HG03460 (cell line): ENCODE data around the gene OGA.
"Not testable (repeated sequence)": the region's sequence is repeated elsewhere in the genome, so short reads cannot be mapped to it uniquely, and the experiment has no call there.

ENCODE experiments used
- ATAC-seq: cut with Tn5 transposase; IDR thresholded peaks from one replicate; pipeline ENCODE4 v1.9.1; 2021; ENCODE audit not compliant: unreplicated experiment

The OGA gene

DNA sequence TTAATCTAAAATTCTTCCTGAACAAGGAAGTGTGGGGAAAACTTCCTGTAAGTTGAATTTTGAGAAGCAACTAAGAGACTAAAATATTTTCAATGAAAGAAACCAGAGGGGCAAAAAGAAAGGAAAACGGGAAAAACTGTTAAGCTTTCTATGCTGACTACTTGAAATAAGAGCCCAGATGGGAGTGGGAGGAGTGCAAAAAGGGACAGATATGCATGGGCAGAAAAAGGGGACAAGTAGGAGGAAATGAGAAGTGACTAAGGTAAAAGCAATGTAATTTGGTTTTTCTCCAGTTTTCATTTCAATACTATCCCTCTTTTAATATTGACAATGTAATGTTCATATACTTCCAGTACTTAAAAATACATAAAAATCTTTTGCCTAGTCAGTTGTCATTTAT is 11.1 kb downstream of the OGA start:
- ATAC-seq: no peak

DNA sequence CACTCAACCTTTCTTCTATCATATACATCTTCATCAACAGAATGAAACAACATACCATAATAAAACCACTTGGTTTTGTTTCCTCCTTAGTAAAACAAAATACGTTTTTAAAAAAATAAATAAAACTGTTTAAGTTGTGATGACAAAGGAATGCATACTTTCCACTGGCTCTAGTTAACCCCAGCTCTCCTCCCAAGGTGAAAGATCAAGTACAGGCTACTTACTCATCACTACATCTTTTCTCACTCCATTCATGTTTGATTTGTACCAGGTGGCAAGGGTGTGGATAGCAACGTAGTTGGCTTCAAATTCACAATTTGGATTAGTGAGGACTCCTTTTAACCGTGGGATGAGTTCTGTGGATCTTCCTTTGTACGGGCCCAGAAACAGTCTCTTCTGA is 14.7 kb downstream of the OGA start:
- ATAC-seq: no peak

DNA sequence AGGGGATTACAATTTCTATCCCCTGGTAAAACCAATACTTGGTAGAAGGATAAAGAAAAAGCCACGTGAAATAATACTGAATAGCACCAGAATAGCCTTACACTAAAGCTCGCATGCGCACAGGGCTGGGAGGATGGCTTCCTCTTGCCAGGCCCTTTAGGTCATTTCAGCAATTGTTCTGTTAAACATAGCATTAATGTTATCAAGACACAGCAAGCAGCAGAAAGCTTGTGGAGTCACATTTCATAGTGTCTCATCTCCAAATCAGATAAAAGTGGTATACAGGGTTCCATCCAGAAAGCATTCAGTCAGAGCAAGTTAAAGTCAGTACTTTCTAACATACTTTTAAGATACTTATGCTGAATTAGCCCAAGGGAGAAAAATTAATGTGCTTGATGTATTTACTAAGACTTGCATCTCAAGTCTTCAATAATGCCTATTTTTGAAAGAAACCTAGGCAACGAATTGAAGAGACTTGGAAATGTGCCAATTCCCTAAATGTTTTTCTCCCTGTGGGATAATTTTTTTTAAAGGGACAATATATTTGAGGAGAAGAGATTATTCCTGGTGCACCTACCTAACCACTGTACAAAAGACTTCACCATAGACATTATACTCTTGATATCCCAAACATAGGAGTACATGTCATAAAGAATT is 20.7 kb downstream of the OGA start:
- no peak for ATAC-seq

GRCh38 chr10:101793526-101793925 is 24.7 kb downstream of the OGA start:
- ATAC-seq: no peak

DNA sequence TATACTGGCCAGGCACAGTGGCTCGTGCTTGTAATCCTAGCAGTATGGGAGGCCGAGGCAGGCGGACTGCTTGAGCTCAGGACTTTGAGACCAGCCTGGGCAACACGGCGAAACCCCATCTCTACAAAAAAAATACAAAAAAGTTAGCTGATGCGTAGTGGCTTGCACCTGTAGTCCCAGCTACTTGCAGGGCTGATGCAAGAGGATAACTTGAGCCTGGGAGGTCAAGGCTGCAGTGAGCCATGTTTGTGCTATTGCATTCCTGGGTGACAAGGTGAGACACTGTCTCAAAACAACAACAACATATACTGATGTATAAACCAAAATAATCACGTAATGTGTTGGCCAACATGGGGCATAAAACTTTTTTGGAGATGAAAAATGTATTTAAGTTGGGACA is 28.6 kb downstream of the OGA start:
- no peak for ATAC-seq

DNA sequence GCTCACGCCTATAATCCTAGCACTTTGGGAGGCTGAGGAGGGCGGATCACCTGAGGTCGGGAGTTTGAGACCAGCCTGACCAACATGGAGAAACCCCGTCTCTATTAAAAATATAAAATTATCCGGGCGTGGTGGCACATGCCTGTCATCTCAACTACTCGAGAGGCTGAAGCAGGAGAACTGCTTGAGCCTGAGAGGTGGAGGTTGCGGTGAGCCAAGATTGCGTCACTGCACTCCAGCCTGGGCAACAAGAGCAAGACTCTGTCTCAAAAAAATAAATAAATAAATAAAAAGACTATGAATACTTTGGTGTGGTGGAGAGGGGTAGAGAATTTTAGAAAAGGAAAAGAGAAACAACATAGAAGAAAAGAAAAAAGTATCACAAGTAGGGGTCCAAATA is 29.0 kb downstream of the OGA start:
- ATAC-seq: not testable (repeated sequence)

- ATAC-seq: no peak
These were observed 32.4 kb downstream of the OGA start for GRCh38 chr10:101785801-101786200.

DNA sequence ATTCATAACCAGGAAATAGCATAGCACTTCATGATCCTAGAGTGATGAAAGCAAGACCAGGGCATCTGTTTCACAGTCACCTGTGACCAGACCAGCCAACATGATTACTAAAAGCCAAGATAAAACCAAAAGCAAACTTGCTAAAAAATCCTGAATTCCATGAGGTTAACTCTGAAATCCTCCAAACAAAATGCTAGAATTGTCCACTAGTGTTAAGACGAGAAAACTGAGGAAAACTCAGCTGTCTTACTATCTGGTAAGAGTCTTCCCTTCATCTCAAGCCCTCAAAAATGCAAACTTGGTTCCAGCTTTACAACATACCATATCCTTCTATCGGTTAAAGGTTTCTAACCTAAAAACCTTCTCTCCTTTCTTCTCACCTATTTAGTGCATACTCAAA is 33.7 kb downstream of the OGA start:
- no peak for ATAC-seq

- ATAC-seq: no peak
These were observed 34.5 kb downstream of the OGA start for GRCh38 chr10:101783736-101784118.

- ATAC-seq: peak; percentile 73
These were observed 35.2 kb downstream of the OGA start, which contains the start of gene NPM3 for GRCh38 chr10:101782811-101783735. NPM3 (minus strand) TSS chr10:101783446; CDS start chr10:101783390, 56 bp downstream.

DNA sequence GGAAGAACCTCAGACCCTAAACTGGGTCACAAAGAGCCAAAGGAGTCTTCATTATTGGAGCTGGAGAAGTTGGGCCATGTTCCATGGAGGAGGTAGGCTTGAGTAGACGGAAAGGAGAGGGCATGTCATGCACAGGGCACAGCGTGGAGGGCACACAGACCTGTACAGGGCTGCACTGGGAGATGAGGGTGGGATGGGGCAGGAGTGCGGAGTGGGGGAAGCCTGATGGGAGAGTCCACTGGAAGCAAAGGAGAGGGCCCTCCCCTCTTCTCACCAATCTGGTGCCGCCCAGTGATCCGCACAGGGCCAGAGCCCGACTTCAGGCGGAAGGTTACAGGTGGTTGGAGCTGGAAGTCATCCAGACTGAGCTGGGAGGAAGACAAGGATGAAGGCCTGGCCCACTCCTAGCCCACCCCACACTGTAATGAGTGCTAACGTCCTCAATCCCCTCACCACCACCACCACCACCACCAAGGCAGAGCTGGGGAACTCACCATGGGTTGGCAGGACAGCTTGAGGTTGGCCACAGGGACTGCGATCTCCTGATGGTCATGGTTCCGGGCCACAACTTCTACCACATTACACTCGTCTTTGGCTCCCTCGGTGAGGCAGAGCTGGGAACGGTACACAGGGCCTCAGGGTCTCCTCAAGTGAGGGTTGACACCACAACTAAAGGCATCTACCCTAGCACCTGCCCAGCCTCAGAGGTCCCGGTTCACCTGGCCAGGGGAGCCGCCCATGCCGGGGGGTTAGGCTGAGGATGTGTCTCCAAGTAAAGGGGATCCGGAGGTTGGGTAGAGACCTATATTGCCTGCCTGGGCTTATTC is 36.0 kb downstream of the OGA start:
- ATAC-seq: no peak

DNA sequence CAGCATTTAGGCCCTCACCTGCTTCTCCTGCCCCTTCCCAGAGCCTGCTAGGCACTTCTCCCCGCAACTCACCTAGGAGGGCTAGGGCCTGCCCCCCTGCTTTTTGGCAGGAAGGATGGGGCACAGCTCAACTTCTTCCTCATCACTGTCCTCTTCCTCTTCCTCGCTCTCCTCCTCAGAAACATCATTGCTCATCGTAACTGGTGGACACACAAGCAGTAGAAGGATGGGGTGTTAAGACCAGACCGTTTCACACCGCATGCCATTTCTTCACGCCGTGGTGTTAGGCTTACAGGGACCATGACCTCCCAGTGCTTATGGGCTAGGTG is 36.6 kb downstream of the OGA start:
- ATAC-seq: no peak

- no peak for ATAC-seq
These were observed 37.2 kb downstream of the OGA start for GRCh38 chr10:101780818-101781654.

GRCh38 chr10:101780187-101780817 is 37.9 kb downstream of the OGA start:
- no peak for ATAC-seq

GRCh38 chr10:101779544-101780186 is 38.6 kb downstream of the OGA start:
- ATAC-seq: peak; percentile 36

DNA sequence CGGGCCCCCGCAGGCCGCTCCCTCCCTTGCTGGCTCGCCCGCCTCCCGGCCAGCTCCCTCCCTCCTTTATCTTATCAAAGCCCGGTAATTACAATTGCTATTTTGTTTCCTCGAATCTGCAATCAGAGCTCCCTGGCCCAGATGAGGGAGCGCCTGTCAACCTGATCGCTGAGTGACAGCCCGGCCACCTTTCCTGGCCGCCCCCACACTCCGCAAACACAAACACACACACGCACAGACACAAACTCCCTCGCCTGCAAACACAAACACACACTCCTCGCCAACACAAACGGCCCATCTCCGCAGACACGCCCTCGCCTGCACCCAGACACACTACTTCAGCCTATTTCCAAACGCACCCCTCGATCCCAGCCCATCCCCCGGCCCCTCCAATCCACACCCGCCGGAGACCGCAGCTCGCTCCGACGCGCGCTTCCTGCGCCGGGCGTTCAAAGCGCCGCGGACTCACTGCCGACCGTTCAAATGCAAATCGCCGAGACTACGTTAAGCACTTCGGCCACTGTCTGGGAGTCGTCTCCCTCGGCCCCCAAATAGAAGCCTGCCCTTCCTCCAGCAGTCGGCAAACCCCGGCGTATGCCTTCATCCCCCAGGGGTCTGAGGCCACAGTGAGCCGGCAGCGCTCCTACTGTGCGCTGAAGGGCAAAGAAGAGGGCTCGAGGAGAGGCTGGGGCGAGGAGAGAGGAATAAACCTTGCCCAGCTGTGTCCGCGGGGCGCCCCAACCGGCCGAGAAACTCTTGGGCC is 39.3 kb downstream of the OGA start:
- no peak for ATAC-seq

GRCh38 chr10:101778151-101778780 is 40.0 kb downstream of the OGA start:
- no peak for ATAC-seq

DNA sequence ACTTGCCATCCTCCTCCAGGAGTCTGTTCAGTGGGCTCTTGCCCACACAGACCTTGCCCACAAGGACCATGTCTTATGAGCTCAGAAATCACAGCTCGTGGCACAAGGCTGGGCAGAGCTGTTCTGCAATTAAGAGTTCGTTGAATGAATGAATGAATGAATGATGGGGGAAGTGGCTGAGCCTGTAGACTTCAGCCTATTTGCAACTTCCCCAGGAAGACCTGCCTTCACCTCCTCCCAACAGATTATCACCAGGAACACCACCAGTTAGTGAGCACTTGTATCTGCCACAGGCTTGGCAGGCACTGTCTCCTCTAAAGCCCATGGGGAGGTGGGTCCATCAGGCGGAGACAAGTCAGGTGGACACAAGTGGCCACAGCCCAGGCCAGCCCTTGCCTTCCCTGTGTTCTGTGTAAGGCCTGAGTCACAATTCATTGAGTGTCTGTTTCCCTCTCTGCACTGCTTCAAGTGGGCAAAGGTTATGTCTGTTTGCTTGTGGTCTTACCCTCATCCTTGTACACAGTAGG is 40.6 kb downstream of the OGA start:
- no peak for ATAC-seq
